ENCODE results near the gene PC.

Gene PC

GRCh38 chr11:66853242-66854229 lies 104.6 kb downstream of the PC start:
- no peak for DNase-seq (ENCODE audit: low spot score)

- no peak for DNase-seq (ENCODE audit: low spot score)
Observed at GRCh38 chr11:66852466-66853241, 105.5 kb downstream of the PC start.

GRCh38 chr11:66851698-66852465 lies 106.3 kb downstream of the PC start:
- DNase-seq (ENCODE audit: low spot score) = no peak

GRCh38 chr11:66851239-66851596 lies 107.0 kb downstream of the PC start:
- no peak for DNase-seq (ENCODE audit: low spot score)

GRCh38 chr11:66850588-66851238 lies 107.5 kb downstream of the PC start:
- DNase-seq (ENCODE audit: low spot score) = no peak

GRCh38 chr11:66850235-66850587 lies 108.0 kb downstream of the PC start:
- no peak for DNase-seq (ENCODE audit: low spot score)

GRCh38 chr11:66849501-66850234 lies 108.5 kb downstream of the PC start:
- no peak for DNase-seq (ENCODE audit: low spot score)

GRCh38 chr11:66848671-66849500 lies 109.3 kb downstream of the PC start:
- no peak for DNase-seq (ENCODE audit: low spot score)

- DNase-seq (ENCODE audit: low spot score) = no peak
Observed at GRCh38 chr11:66847461-66848232, 110.5 kb downstream of the PC start.

- DNase-seq (ENCODE audit: low spot score) = no peak
Observed at GRCh38 chr11:66846671-66847091, 111.5 kb downstream of the PC start.

- no peak for DNase-seq (ENCODE audit: low spot score)
Observed at GRCh38 chr11:66845876-66846212, 112.3 kb downstream of the PC start.

- DNase-seq (ENCODE audit: low spot score) = no peak
Observed at GRCh38 chr11:66845143-66845875, 112.9 kb downstream of the PC start.

- DNase-seq (ENCODE audit: low spot score) = no peak
Observed at GRCh38 chr11:66844496-66845142, 113.6 kb downstream of the PC start.

GRCh38 chr11:66843776-66844495 lies 114.2 kb downstream of the PC start:
- DNase-seq (ENCODE audit: low spot score) = no peak

GRCh38 chr11:66842896-66843775 lies 115.0 kb downstream of the PC start, which contains the start of gene RCE1:
RCE1 (plus strand) TSS chr11:66843441; CDS start chr11:66843456, 15 bp downstream.
- DNase-seq (ENCODE audit: low spot score) = peak; percentile 83

GRCh38 chr11:66842501-66842895 lies 115.7 kb downstream of the PC start:
- DNase-seq (ENCODE audit: low spot score) = no peak

Measured in cerebellar cortex (tissue), 1 donor.